ENCODE results near the gene TRPM3.
"Not testable (repeated sequence)": the region's sequence is repeated elsewhere in the genome, so short reads cannot be mapped to it uniquely, and the experiment has no call there.

The TRPM3 gene

GRCh38 chr9:70988551-70988950 lies 132.9 kb downstream of the TRPM3 start:
- DNase-seq: no peak

GRCh38 chr9:70987986-70988385 lies 133.4 kb downstream of the TRPM3 start:
- no peak for DNase-seq

- DNase-seq: no peak
Measured at GRCh38 chr9:70986984-70987383, 134.4 kb downstream of the TRPM3 start.

GRCh38 chr9:70983723-70984295 lies 137.6 kb downstream of the TRPM3 start:
- no peak for DNase-seq

GRCh38 chr9:70981312-70981711 lies 140.1 kb downstream of the TRPM3 start:
- no peak for DNase-seq

- no peak for DNase-seq
Measured at GRCh38 chr9:70979966-70980365, 141.5 kb downstream of the TRPM3 start.

GRCh38 chr9:70978085-70978484 lies 143.3 kb downstream of the TRPM3 start:
- DNase-seq: no peak

GRCh38 chr9:70975821-70976220 lies 145.6 kb downstream of the TRPM3 start:
- no peak for DNase-seq

- no peak for DNase-seq
Measured at GRCh38 chr9:70971723-70972122, 149.7 kb downstream of the TRPM3 start.

GRCh38 chr9:70966380-70966779 lies 155.0 kb downstream of the TRPM3 start:
- DNase-seq: not testable (repeated sequence)

GRCh38 chr9:70964861-70965260 lies 156.6 kb downstream of the TRPM3 start:
- no peak for DNase-seq

GRCh38 chr9:70963554-70963953 lies 157.9 kb downstream of the TRPM3 start:
- DNase-seq: no peak

GRCh38 chr9:70962761-70963440 lies 158.5 kb downstream of the TRPM3 start:
- DNase-seq: no peak

- no peak for DNase-seq
Measured at GRCh38 chr9:70959366-70959765, 162.1 kb downstream of the TRPM3 start.

GRCh38 chr9:70954596-70955143 lies 166.8 kb downstream of the TRPM3 start:
- DNase-seq: no peak

GRCh38 chr9:70954126-70954525 lies 167.3 kb downstream of the TRPM3 start:
- DNase-seq: no peak

GRCh38 chr9:70951749-70952727 lies 169.4 kb downstream of the TRPM3 start:
- DNase-seq: no peak

GRCh38 chr9:70950270-70950669 lies 171.2 kb downstream of the TRPM3 start:
- DNase-seq: no peak

GRCh38 chr9:70949239-70949638 lies 172.2 kb downstream of the TRPM3 start:
- no peak for DNase-seq

GRCh38 chr9:70948744-70949143 lies 172.7 kb downstream of the TRPM3 start:
- no peak for DNase-seq

- DNase-seq: no peak
Measured at GRCh38 chr9:70947511-70947910, 173.9 kb downstream of the TRPM3 start.

- no peak for DNase-seq
Measured at GRCh38 chr9:70947086-70947485, 174.3 kb downstream of the TRPM3 start.

- no peak for DNase-seq
Measured at GRCh38 chr9:70945301-70945700, 176.1 kb downstream of the TRPM3 start.
